NB4 (cell line): ENCODE data around the gene PPFIBP2.
"Not testable (repeated sequence)": the region's sequence is repeated elsewhere in the genome, so short reads cannot be mapped to it uniquely, and the experiment has no call there.

Experiments
- DNase-seq: peaks from one replicate; pipeline ENCODE4 v3.0.0; 2010; ENCODE audit warnings: low read depth
- H3K4me3 ChIP-seq: one replicate; pipeline ENCODE4 v1.5.1; 2011; ENCODE audit warnings: mild to moderate bottlenecking, low read depth, low read length, moderate library complexity
- MYC ChIP-seq: IDR thresholded peaks from 2 replicates; pipeline ENCODE4 v1.6.1; 2011; ENCODE audit warnings: low read depth, low read length
- POLR2A ChIP-seq: IDR thresholded peaks from 2 replicates; pipeline ENCODE4 v1.6.1; 2011; ENCODE audit warnings: mild to moderate bottlenecking; ENCODE audit not compliant: insufficient read length; ENCODE audit errors: extremely low read depth
- TF ChIP-seq, protein P1 (sequence below): IDR thresholded peaks from one replicate; pipeline ENCODE4 v1.5.1; 2012; ENCODE audit warnings: low read depth, low read length
- TF ChIP-seq, protein P2 (sequence below): IDR thresholded peaks from 2 replicates; pipeline ENCODE4 v1.6.1; 2011; ENCODE audit warnings: low read depth, low read length

Gene PPFIBP2

DNA sequence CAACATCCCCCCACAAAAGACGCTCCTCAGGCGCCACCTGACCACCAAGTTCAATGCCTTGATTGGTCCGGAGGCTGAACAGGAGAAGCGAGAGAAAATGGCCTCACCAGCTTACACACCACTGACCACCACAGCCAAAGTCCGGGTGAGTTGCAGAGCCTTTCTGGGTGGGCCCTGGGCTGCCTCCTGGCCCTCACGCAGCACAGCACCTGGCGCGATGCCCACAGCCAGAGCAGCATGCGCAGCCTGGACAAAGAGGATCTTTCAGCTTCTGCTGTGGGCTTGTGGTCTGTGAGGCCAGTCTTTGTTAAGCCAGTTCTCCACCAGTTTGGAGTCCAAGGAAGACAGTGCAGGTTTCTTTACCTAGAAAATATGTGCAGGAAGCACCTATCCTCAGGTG, 137.9 kb downstream of the PPFIBP2 start:
- TF ChIP-seq POLR2A: no peak
- TF ChIP-seq MYC: no peak
- TF ChIP-seq, protein P1, sequence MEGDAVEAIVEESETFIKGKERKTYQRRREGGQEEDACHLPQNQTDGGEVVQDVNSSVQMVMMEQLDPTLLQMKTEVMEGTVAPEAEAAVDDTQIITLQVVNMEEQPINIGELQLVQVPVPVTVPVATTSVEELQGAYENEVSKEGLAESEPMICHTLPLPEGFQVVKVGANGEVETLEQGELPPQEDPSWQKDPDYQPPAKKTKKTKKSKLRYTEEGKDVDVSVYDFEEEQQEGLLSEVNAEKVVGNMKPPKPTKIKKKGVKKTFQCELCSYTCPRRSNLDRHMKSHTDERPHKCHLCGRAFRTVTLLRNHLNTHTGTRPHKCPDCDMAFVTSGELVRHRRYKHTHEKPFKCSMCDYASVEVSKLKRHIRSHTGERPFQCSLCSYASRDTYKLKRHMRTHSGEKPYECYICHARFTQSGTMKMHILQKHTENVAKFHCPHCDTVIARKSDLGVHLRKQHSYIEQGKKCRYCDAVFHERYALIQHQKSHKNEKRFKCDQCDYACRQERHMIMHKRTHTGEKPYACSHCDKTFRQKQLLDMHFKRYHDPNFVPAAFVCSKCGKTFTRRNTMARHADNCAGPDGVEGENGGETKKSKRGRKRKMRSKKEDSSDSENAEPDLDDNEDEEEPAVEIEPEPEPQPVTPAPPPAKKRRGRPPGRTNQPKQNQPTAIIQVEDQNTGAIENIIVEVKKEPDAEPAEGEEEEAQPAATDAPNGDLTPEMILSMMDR: no peak
- TF ChIP-seq, protein P2, sequence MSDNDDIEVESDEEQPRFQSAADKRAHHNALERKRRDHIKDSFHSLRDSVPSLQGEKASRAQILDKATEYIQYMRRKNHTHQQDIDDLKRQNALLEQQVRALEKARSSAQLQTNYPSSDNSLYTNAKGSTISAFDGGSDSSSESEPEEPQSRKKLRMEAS: no peak
- DNase-seq: no peak
- H3K4me3 ChIP-seq: no peak overlapping the region

DNA sequence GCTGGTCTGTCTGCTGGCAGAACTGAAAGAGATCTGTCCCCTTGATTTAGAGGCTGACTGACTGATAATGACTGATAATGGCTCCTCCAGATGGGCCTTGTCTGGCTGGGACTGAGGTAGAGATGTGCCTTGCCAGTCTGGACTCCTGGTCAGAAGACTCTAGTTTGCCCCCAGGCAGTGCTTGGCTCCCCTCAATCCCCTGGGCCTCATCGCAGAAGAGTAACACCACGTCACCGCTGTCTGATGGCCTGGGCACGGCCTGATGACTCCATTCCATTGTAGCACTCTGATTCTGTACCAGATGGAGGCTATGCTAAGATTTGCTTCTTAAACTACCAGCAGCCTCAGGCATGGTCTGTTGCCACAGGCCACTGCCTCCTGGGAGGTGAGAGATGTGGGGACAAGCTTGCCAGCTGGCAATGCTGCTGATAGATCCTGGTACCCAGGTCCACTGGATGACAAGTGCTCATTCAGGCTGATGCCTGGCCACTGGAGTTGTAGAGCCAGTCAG, 140.5 kb downstream of the PPFIBP2 start:
- TF ChIP-seq, protein P1: no peak
- no peak for TF ChIP-seq MYC
- no peak overlapping the region for H3K4me3 ChIP-seq
- DNase-seq: no peak

DNA sequence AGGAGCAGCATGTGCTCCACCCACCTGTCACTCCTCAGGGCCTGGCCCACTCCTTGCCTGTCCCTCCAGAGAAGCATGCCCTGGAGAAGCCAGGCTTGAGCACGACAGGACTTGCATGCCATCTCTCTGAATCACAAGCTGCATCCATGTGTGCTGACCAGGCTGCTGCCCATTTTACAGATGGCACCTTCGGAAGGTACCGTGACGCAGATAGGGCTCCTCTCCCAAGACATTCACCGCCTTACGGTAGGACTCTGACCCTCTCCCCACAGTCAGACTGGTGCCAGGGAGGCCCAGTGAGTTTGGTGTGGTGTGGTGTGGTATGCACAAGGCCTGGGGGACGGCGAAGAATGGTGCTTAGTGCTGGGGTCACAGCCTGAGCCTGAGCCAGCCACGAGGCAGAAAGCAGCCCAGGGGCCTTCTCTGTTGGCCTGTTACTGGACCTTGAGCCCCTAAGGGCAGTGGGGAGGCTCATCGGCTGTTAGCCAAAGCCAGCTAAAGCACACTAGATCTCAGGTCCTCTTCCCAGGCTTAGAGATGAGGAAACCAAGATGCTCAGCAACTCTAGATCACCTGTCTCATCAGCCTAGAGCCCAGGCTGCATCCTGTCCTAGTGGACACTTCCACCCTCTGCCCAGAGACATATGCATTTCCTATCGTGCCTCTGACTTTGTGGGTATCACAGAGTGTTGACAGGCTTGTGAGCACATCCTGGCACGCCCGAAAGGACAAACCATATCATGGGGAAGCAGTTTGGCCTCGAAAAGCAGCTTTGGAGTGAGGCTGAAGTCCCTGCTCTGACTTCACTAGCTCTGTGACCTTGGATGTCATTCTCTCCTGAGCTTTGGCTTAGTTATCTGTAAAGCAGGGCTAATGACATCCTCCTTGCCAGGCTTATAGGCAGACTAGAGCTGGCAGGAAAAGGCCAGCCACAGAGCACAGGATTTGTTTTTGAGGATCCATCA, 141.7 kb downstream of the PPFIBP2 start:
- no peak overlapping the region for H3K4me3 ChIP-seq
- DNase-seq: no peak
- TF ChIP-seq MYC: no peak
- TF ChIP-seq, protein P2: no peak
- TF ChIP-seq POLR2A: no peak
- TF ChIP-seq, protein P1: no peak

DNA sequence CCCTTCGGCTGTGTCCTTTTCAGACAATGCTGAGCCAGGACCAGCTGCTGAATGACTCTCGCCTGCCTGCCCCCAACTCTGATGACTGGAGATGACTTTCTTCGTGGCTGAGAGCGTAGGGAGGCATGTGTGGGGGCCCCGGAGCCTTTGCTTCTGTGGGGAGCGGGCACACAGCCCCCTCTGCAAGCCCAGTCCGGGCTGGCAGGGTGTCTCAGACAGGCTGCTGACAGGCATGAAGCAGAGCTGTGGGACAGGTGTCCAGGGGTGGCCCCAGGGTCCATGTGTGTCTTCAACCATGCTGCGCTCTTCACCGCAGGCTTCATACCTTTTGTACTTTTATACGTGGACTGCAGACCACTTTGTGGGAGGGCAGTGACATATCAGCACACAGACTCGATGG, 142.9 kb downstream of the PPFIBP2 start:
- H3K4me3 ChIP-seq: no peak overlapping the region
- DNase-seq: no peak
- TF ChIP-seq MYC (no peak), POLR2A (no peak)
- TF ChIP-seq, protein P2: no peak
- TF ChIP-seq, protein P1: no peak

DNA sequence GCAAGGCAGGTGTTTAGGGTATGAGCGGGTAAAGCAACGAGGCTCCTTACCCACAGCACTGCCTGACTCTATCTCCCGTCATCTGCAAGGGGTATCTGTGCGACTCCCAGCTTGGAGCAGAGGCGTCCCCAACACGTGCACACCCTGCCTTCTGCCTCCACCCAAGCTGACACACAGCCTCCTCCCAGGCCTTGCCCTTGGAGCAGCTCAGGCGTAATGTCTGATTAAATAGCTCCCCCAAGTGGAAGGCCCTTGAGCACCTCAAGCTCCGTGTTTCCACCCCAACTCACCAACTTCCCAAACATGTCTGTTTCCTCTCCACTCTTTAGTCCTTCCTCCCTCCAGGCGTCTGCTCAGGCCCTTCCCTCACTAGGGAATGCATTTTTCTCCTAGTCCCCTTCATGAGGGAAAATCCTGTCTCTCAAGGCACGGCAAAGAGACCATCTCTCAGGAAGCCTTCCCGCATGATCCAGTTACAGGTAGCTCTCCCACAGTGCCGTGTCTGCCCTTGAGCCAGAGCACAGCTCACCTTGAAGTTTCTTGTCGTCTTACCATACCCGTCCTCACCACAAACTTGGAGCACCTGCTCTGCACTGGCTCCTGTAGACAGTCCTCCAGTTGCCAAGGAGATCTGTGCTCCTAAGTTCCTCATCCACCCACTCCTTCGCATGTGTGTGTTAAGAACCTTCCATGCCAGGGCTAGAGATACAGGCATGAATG, 143.7 kb downstream of the PPFIBP2 start:
- TF ChIP-seq, protein P2: no peak
- no peak for TF ChIP-seq POLR2A
- TF ChIP-seq, protein P1: peak; percentile 9
- TF ChIP-seq MYC: no peak
- no peak overlapping the region for H3K4me3 ChIP-seq
- peak; percentile 56 for DNase-seq

DNA sequence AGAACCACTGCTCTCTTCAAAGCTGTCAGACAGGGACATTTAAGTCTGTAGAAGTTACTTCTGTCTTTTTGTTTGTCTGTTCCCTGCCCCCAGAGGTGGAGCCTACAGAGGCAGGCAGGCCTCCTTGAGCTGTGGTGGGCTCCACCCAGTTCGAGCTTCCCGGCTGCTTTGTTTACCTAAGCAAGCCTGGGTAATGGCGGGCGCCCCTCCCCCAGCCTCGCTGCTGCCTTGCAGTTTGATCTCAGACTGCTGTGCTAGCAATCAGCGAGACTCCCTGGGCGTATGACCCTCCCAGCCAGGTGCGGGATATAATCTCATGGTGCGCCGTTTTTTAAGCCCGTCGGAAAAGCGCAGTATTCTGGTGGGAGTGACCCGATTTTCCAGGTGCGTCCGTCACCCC, 149.7 kb downstream of the PPFIBP2 start:
- H3K4me3 ChIP-seq, DNase-seq: not testable (repeated sequence)
